Fibroblast of skin of scalp (primary cell): ENCODE measurements around the gene MRPL23.

Experiments
- DNase-seq: peaks from one replicate; pipeline ENCODE4 v3.0.0-alpha.2; 2013

The MRPL23 gene

DNA sequence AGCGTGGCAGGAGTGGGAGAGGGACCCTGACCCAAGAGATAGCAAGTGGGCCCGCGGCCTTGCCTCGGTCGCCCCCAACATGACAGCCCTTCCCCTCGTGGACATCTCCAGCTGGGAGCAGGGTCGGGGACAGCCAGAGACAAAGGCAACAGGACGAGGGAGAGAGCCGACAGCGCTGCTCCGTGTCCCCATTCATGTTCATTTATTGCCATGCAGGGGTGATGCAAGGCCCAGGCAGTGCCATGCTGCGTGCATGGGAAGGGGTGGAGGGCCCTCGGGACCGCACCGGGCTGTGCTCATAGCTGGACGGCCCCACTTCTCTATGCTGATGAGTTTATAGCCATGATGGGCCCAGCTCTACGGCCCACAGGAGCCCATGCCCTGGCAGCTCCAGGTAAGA lies 12.7 kb downstream of the MRPL23 start:
- no peak for DNase-seq

DNA sequence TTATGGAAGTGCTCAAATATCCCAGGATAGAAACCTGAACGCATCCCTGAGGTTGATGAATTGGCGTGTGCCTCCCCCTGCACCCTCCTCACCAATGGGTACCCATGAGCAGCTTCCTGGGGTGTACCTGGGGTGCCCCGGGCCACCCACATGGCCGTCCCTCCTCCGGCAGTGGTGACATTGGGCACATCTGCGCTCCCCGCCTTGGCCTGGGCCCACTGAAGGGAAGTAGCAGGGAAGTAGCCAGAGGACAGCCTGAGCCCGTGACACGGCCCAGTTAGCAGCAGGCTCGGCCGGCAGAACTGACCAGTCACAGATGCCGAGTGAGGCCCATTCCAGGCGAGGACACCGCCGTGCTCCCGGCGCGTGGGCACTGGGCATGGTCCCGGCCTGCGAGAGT lies 16.7 kb downstream of the MRPL23 start:
- no peak for DNase-seq

DNA sequence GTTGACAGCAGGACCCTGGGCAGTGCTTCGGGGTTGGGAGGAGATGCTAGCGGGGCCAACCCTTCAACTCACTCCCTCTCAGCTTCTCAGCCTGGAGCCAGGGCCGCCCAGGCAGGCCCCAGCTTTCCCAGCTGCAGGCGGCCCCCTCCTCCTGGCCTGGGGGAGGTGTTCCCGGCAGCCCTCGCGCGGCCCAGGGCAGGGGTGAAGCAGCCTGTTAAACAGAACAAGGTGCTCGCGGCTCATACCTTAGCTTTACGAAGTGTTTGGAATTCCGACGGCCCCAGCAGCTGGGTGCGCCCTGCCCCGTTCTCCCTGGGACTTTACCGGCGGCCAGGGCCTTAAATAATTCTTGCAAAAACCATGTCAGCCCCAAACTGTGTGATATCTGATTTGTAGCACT lies 17.2 kb downstream of the MRPL23 start:
- DNase-seq: no peak

DNA sequence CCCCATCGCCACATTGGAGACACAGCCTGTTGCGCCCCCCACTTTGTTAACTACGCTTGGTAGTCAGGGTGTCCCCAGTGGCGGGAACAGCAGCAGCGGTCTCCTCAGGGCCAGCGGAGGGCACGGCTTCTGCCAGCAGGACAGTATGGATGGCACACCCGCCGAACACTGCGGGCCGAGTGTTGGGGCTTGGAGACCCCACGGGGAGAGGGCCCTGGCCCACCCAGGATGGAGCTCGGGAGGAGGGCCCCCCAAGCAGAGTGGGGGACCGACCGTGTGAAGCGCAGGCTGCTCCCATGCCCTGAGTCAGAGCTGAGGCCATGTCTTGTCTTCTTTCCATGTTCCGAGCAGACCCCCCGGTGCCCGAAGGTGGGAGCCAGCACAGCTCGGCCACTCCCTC lies 17.8 kb downstream of the MRPL23 start:
- DNase-seq: no peak

DNA sequence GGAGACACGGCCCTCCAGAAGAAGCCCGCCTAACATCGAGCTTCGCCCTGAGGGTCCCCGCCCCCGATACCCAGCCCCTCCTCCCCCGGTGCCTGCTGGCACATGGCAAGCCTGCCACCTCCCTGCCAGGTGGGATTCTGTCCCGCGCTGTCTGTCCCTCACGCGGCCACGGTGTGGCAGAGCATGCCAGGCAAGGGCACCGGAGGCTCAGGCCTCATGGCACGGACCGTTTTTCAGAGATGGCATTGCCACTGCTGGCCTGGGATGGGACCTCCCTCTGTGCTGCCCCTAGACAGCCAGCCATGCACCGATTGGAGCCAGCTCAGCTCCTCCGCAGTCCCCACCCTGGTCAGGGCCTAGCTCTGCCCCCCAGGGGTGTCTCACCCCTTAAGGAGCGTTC lies 19.4 kb downstream of the MRPL23 start:
- no peak for DNase-seq

DNA sequence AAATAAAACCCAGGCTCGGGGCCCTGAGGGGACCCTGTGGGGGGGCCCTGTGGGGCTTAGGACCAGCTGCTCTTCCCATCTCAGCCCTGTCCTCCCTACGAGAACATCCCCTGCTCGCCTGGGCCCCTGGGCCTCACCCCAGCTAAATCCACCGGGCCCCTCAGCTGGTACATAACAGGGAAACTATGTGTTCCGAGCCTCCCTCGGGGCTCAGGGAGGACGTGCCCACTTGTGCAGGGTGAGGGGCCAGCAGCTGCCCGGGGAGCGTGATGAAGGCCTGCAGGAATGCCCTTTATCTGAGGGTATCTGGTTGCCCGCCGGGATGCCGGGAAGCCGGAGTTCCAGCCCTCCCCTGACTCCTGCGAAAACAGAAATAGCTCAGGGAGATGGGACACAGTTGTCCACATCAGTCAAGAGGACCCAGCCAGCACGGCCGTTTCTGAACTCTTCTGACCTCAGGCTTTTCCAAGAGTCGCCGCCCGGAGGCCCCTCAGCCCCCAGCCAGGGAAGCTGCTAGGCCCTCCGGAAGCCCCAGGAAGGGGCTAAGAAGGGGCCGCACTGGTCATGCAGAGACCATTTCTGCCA lies 20.6 kb downstream of the MRPL23 start:
- no peak for DNase-seq

DNA sequence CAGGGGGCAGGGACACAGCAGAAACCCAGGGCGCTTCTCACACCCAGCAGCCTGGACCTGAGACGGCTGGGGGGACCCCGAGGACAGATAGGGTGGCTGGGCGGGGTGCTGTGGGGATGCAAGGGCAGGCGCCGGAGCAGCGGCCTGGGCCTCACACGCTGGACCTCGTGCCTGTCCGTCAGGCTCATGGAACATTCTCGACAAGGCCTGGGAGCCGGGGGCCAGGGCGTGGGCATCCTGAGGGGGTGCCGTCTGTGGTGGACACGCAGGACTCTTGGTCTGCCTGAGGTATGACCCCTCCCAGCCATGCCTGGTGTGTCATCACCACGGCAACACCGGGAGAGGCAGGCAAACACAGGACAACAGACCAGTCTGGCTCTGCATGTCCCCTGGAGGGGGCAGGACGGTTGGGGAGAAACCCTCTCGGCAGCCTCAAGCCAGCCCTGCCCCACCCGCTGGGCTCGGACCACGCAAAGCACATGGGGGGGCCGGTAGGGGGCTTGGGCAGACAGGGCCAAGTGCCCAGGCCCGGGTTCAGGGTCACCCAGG lies 21.4 kb downstream of the MRPL23 start:
- DNase-seq: no peak

DNA sequence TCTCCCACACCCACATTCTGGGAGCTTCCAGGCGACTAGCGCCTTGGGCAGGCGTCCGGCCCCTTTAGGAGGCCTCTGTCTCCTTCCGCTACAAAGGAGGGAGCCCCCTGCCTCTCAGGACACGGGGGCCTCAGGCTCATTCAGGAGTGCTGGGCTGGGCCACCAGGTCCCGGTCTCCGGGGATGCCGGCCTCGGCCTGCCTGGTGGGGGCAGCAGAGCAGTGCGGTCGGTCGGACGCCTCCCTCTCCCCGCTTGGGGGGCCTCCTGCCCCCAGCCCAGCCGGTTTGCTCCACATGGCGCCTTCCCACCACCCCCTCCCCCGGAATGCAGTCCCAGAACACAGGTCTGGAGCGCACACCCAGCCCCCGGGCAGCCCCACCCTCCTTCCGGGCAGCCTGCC lies 21.9 kb downstream of the MRPL23 start:
- DNase-seq: no peak

DNA sequence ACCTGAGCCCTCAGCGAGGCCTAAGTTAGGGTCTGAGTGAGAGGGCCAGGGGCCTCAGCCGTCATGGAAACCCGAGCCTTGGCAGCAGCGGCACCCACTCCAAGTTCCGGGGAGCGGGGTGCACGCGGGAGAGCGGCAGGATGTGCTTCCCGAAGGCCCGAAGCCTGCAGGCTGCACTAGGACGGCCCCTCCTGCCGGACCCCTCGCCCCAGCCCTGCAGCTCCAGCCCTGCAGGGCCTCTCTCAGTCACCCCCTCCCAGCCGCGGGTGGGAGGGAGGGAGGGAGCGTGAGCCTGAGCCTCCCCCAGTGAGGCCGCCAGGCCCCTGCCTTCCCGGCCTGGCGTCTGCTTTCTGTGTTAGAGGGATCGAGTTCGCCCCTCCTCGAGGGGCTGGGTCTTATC lies 22.6 kb downstream of the MRPL23 start:
- DNase-seq: no peak

DNA sequence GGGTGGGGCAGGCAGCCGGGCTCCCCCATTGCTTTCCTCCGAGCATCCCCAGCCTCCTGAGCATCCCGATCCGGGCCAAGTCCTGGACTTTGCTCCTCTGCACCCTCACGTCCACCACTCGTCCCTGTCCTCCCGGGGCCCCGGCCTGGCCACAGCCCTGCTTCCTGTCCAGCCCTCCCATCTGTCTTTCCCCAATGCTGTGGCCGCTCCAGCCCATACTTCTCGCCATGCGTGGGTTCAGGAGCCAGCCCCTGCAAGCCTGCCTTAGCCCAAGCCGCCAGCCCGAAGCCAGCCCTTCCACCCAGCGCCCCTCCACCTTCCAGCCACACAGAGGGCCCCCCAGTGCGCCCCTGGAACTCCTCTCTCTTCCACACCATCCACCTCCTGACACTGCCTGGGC lies 23.8 kb downstream of the MRPL23 start:
- no peak for DNase-seq

DNA sequence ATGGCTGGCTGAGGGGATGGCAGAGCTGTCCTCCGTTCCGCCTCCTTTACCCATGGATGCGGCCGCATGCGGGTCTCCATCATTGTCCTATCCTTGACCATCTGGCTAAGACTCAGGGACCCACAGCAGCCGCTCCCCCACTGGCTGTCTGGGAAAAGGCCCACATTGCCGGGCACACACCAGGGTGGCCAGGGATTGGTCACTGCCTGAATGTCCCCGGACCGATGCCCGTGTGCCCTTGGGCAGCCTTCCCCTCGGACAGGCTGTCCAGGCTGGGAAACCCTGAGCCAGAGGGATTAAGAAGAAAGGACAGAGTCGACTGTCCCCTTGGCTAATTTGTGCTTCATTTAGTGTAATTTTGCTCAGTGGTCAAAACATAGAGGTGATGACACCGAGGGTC lies 28.1 kb downstream of the MRPL23 start:
- no peak for DNase-seq

DNA sequence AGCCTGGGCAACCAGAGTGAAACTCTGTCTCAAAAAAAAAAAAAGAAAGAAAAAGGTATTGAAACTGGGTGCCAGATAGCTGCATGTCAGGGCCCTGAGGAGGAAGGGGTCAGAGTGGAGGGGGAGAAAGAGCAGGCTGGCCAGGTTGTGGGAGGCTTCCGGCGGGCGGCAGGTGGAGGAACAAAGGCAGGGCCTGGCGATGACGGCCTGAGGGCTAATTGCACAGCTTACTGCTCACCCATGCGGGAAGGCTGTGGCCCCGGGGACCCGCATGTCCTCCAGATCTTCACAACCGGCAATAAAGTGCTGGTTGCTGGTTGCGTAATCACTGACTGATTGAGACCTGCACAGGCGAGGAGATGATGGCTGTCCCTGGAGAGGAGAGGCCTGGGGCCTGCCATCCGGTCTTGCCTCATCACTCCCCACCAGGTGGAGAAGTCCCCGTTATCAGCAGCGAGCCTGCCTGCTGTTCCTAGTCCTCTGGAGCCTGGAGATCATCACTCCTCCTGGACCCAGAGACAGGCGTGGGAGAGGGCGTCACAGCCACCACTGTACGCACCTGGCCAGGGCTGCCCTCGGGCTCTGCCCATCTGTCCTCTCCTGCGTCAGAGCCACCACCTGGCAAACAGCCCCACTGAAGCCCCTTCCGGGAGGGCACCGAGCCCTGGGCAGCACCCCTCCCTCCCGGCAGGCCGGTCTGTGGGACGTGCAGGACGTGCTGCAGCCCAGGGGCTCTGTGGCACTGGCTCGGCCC lies 31.8 kb downstream of the MRPL23 start:
- no peak for DNase-seq

DNA sequence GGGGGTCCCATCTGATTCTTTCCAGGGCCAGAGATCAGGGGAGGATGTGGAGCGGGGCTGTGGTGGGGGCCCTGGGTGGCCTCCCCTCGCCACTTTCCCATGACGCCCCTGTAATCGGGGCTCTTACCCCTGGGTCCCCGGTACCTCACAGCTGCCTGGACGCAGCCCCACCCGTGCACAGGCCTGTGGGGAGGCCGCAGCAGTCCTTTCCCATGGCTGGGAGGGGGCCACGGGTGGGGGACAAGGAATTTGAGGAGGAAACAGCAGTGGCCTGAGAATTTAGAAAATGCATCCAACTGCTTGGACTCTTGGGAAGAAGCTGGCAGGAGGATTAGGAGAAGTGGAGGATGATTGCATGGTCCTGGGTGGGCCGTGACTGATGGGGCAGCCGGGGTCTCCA lies 32.5 kb downstream of the MRPL23 start:
- DNase-seq: no peak

DNA sequence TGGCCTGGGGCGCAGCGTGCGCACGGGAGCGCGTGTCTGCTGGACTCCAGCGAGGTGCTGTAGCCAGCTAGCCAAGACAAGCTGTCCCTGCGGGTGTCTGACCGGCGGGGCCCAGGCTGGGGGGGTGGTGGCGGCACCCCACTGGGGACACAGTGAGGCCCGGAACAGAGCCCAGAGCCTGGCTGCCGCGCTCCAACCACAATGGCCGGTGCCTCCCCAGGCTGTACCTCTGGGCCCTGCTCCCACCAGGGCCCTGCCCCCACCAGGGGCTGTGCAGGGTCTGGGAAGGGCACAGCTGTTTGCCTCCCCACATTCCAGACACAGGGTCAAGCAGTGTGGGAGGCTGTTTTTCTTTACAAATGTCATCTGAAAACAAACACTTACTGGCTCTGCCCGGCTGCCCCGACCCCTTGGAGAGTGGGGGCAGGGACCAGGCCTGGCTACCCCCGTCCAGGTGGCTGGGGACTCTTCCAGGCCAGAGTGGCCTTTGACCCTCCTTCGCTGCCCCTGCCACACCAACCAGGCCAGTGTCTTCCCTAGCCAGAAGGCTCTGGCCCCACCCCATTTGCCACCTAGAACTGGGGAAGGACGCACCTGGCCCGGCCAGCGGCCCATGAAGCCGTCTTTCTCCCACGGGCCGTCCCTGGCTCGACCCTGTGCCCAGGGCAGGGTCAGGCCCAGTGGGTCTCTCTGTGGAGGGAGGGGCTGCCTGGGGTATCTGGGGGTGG lies 35.9 kb downstream of the MRPL23 start:
- DNase-seq: no peak

DNA sequence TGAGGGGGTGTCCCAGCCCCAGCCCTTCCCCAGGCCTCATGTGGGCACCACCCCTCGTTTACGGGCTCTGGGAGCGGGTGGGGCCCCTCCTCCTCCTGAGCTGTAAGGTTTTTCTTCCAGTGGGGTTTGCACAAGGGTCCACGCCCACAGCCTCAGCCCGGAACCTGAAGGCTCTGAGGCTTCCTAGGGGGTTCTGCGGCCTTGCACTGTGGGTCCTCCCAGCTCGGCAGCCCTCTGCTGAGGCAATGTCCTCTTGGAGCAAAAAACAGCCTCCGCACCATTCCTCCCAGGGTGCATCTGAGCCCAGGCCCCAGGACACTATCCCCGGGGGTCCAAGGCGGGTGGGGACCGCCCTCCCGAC lies 36.4 kb downstream of the MRPL23 start:
- no peak for DNase-seq

DNA sequence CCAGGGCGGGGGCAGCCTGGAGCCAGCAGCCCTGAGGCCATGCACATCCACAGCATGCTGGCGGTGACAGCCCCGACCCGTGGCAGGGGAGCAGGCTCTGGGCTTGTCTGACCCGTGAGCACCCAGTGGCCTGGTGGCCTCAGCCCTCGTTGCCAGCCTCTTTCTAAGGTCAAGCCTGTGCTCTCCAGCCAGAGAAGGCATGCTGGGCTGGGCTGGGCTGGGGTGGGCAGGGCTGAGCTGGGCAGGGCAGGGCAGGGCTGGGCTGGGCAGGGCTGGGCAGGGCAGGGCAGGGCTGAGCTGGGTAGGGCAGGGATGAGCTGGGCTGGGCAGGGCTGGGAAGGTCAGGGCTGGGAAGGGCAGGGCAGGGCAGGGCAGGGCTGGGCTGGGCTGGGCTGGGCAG lies 39.9 kb downstream of the MRPL23 start:
- DNase-seq: no peak

DNA sequence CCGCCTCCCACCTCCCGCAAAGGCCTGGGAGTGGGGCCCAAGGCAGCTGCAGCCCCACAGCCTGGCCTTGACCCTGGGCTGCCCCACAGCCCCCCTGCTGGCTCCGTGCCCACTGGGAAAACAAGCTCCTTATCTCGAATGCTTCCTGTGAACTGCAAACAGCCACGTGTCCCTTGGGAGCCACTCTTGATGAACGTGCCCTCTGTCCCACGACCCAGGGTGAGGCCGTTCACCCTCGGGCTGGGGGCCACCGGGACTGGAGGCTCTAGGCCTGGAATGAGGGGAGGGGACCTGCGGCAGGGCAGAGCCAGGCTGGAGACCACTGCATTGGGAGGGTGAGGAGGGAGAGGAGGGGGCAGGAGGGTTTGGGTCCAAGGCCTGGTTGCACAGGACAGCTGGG lies 41.0 kb downstream of the MRPL23 start:
- no peak for DNase-seq

DNA sequence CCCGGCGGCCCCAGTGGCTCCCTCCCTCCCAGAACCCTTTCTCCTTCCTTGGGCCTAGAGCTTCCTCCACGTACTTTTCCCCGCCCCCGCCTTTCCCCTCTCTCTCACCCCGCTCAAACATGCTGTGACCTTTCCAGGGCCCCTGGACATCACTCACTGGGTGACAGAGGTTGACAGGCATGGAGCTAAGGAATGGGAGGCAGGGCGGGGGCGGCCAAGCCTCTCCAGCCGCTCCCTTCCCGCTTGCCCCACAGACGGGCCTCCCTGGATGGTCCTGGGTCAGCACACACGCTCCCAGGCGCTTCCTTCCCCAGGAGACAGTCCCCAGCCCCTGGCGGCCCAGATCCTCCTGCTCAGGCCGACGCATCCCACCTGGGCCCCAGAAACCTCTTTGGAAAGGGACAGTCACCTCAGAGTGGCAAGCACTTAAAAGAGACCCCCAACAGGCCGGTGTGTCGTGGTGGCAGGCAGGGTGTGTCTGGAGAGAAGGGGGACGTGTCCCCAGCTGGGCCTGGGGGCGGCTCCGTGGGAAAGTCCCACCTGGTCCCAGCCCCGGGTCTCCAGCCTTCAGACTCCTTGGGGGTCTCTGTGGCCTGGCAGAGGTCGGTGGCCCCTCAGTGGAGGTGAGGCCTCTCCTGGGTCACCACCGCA lies 41.7 kb downstream of the MRPL23 start:
- no peak for DNase-seq

DNA sequence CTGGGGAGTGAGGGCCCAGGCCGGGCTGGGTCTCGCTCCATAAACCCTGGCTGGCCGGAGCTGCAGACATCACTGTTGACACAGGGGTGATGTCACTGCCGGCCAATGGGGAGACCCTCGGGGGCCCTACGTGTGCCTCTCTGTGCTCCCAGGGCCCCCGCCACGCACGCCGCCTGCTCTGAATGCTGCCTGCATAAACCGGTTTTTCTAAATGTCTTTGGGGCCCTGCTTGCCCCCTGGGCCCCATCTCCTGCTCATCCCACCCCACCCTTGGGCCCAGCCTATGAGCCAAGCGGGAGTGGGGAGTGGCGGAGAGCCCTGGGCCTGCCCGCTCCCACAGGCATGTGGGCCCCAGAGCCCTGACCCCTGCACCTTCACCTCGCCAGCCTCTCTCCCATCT lies 42.8 kb downstream of the MRPL23 start:
- DNase-seq: no peak

DNA sequence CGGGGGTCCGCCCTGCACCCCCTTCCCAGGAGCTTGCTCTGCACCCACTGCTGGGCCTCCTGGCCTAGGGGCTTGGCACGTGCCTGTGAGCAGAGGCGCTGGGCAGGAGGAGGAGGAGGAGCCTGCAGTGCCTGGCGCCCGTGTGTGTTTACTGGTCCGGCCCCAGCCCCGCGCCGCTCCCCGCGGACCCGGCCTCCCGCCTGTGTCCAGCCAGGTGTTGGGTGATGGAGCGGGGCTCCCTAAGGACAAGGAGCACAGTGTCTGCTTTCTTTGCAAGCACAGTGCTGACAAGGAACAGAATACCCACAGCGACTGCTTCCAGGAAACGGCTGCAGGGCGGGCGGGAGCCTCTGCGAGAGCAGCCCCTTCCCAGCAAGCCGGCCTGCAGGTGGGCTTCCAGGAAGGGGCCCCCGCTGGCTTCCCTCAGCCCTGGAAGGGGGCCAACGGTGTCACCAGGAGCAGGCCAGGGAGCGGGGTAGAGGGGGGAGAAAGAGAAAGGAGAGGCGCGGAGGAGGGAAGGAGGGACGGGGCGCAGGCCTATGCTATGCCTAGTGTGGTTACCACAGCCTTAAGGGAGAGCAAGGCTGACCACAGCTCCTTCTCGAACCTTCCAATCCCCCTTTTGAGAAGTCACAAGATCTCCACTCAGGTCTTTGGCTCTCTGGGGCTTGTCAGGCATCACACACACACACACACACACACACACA lies 43.9 kb downstream of the MRPL23 start:
- DNase-seq: no peak

DNA sequence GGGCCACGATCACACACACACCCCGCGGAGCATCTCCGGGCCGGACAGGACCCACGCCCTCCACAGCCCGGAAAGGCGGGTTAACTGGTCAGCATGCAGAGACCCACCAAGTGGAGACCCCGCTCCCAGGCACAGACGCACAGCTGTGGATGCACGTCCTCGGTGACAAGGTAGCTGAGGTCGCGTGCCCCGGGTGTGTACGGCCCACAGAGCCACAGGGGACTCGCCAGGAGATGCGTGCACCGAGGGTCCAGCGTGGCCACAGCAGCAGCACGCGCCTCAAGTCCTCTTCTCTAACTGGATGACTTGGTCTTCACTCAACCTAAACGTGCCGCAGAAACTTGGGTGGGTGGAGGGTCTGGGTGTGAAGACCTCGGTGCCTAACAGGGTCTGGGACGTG lies 45.0 kb downstream of the MRPL23 start:
- no peak for DNase-seq

DNA sequence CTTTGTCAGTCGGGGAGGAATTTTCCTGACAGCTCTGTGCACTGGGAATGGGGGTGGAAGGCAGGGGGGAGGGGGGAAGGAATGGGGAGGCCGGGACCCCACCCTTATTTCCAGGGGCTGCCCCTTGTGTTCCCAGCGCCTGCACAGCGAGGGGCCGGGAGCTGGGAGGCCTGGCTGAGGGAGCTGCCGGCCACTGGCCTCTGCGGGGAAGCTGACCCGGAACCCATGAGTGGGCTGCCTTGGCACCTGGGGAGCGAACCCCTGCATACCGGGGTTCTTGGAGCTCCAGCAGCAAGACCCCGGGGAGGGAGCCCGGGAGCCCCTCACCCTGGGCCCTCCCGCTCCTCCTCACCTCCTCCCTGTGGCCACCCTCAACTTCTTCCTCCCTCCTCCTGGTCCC lies 47.0 kb downstream of the MRPL23 start:
- DNase-seq: no peak

DNA sequence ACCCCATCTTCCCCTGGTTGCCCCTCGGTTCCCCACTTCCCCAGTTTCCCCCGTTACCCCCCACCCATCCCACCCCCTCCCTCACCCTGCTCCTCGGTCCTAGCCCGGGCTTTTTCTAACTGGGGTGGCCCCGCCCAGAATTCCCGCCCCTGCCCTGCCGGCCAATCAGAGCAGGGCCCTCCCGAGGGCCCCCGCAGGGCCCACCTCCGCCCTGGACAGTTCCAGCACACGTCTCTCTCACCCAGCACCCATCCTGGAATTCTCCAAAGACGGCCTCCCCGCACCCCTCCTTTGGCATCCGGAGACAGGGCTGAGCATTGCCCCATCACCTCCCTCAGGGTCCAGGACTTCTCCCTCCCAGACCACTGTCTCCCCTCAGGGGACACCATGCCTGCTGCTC lies 50.6 kb downstream of the MRPL23 start, which contains the start of gene H19:
H19 (minus strand) TSS at position 88 of the 400 bp plus-strand sequence.
- no peak for DNase-seq
